ENCODE data around the gene NOM1. TPM values are rescaled to one million over a fixed set of nuclear protein-coding genes. Genes with fewer than 3 reads are reported as not detected.

Gene NOM1
- total RNA-seq, 1 donor from 2014 or later: 7.8 TPM

Other genes starting within 250 kb of the NOM1 start
- gene LMBR1, start 56.5 kb upstream of the NOM1 start, total RNA-seq: 44.5 TPM
- not detected for gene MNX1, start 61.0 kb downstream of the NOM1 start, total RNA-seq
- 52.1 TPM for gene UBE3C, start 189.2 kb downstream of the NOM1 start, total RNA-seq